Tibial nerve (tissue), 4 donors: ENCODE data around the gene PLAU. TPM values are rescaled to one million over a fixed set of nuclear protein-coding genes. Genes with fewer than 3 reads are reported as not detected.

ENCODE experiments used
- DNase-seq, 2 donors: peaks; one replicate each; pipeline ENCODE4 v3.0.0-alpha.2; 2019; ENCODE audit warnings: low spot score in 2 of 2
- H3K27ac ChIP-seq, 4 donors: fragments of 200-600 bp; sonication (generic) in 3 of 4; one replicate each; pipeline ENCODE4 v1.5.1; 2017 to 2019; ENCODE audit warnings: mild to moderate bottlenecking in 1 of 4
- H3K27me3 ChIP-seq, 2 donors: fragments of 200-600 bp; sonication (generic) in 1 of 2; one replicate each; pipeline versions ENCODE4 v1.5.1 to v1.6.0; 2017 to 2019
- H3K36me3 ChIP-seq, 3 donors: fragments of 200-600 bp; sonication (generic); one replicate each; pipeline ENCODE4 v1.5.1; 2018 to 2019
- H3K4me1 ChIP-seq, 4 donors: fragments of 200-600 bp; sonication (generic) in 3 of 4; one replicate each; pipeline ENCODE4 v1.5.1; 2017 to 2019
- H3K4me3 ChIP-seq, 4 donors: fragments of 200-600 bp; sonication (generic) in 3 of 4; one replicate each; pipeline ENCODE4 v1.5.1; 2017 to 2019; ENCODE audit warnings: mild to moderate bottlenecking in 1 of 4, moderate library complexity in 1 of 4
- H3K9me3 ChIP-seq, 4 donors: fragments of 200-600 bp; sonication (generic) in 3 of 4; one replicate each; pipeline ENCODE4 v1.5.1; 2017 to 2019
- EP300 ChIP-seq, 2 donors: sonication (generic); formaldehyde crosslinking; IDR thresholded peaks; one replicate each; pipeline ENCODE4 v1.6.1; 2017; ENCODE audit warnings: antibody characterized with exemption in 2 of 2, mild to moderate bottlenecking in 1 of 2
- POLR2A ChIP-seq, 2 donors: fragments of 450-650 bp; IDR thresholded peaks; one replicate each; pipeline ENCODE4 v1.6.1; 2017; ENCODE audit warnings: antibody characterized with exemption in 2 of 2, mild to moderate bottlenecking in 2 of 2, moderate library complexity in 2 of 2
- WGBS, 2 donors: methylation state at CpG; one replicate each; pipeline ENCODE4 v1.1.5; 2018; 5-methylcytosine and 5-hydroxymethylcytosine counted together
- total RNA-seq, 4 donors: library from RNA; depleted of rRNA; stranded (reverse); fragments of >200 nt; gene quantifications; one replicate each; pipeline ENCODE4 v1.1.0, GENCODE V29; 2016
- TF ChIP-seq, protein P1 (sequence below), 5 experiments: fragments of 200-600 bp in 3 of 5; fragments of 450-650 bp in 2 of 5; sonication (generic) in 3 of 5; IDR thresholded peaks; one replicate each; pipeline ENCODE4 v1.5.1; 2016 to 2019; ENCODE audit warnings: antibody characterized with exemption in 5 of 5, mild to moderate bottlenecking in 3 of 5, moderate library complexity in 2 of 5

Gene PLAU
- total RNA-seq, 4 donors from 2014 or later = 2.5 to 7.8 (median 3.5) TPM

DNA sequence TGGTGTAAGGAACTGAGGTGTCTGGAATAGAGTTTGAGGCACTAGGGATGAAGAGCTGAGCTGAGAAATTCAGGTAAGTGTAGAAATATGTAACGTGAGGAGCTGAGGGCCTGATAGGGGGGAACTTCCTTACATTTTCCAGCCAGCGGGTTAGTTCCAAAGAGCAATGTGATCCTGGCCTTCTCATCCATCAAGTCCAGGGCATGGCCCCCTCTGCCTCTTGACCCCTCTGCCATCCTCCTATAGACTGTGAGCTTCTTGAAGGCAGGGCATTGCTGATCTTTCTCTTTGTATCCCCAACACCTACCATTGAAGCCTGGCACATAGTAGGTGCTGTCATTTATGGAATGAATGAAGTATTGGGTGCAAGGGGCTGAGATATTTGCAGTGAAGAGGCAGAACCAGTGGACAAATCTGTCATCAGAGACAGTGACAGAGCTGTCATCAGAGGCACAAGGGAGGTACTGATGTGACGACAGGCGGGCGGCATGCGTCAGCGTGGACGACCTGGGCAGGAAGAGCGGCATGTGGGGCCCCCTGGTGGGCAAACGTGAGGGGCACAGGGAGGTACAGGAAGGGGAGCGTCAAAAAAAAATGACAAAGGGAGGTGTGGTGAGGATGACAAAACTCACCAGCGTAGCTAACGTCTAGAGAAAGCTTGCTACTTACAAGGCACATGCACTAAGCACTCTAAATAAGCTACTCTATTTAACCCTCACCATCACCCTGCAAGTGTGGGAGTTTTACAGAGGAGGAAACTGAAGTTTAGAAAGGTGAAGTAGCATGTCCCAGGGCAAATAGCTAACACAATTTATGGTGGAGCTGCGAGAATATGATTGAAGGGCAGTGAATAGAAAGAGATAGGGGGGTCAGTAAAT is 31.4 kb upstream of the PLAU start:
- Histone ChIP-seq H3K4me1 (peaks cover 0 to 14% (median 3%) of the 10 kb centered on the region in 4 donors), H3K36me3 (no peaks in the 10 kb centered on the region), H3K27ac (no peak overlapping the region), H3K27me3 (no peaks in the 10 kb centered on the region), H3K4me3 (no peak overlapping the region), H3K9me3 (no peaks in the 10 kb centered on the region)
- peak; percentile 74 to 79 for DNase-seq
- 13 to 15% methylated on average over 14 of the region's 14 CpGs for WGBS, 2 donors
- TF ChIP-seq POLR2A (IDR thresholded peaks at IDR 0.05) (no peak), EP300 (IDR thresholded peaks at IDR 0.05) (peak in 1 of 2 donors; percentile 47)
- TF ChIP-seq, protein P1, sequence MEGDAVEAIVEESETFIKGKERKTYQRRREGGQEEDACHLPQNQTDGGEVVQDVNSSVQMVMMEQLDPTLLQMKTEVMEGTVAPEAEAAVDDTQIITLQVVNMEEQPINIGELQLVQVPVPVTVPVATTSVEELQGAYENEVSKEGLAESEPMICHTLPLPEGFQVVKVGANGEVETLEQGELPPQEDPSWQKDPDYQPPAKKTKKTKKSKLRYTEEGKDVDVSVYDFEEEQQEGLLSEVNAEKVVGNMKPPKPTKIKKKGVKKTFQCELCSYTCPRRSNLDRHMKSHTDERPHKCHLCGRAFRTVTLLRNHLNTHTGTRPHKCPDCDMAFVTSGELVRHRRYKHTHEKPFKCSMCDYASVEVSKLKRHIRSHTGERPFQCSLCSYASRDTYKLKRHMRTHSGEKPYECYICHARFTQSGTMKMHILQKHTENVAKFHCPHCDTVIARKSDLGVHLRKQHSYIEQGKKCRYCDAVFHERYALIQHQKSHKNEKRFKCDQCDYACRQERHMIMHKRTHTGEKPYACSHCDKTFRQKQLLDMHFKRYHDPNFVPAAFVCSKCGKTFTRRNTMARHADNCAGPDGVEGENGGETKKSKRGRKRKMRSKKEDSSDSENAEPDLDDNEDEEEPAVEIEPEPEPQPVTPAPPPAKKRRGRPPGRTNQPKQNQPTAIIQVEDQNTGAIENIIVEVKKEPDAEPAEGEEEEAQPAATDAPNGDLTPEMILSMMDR (IDR thresholded peaks at IDR 0.05) = peak; percentile 79 to 96 (median 91)

DNA sequence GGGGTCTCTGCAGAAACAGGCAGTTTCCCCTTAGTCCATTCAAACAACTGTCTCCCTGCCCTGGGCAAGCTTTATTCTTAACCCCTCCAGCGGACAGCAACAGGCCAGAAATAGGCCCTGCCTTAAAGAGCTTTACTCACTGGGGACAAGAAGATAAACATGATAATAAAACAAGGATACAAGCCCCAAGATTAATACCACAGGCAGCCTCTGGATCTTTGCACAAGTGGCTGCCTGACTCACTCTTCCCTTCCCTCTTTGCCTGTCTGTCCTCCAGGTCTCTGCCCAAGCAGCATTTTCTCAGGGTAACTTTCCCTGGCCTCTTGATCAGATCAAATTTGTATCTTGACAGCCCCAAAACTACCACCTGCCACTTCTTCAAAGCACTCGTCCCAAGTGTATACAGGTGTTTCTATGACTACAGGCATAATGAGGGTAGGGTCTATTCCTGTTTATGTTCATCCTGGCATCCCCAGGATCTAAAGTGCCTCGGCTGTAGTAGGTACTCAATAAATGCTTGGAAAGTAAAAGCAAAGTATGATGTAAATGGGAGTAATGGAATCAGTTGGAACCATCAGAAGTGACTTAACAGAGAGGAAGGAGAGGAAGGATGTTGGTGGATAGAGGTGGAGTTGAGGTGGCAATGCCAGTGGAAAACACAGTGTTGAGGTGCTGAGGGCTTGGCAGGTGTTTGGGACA is 29.6 kb upstream of the PLAU start:
- H3K4me3 ChIP-seq = no peak overlapping the region
- 85 to 87% methylated on average over 3 of the region's 3 CpGs for WGBS, 2 donors
- no peaks in the 10 kb centered on the region for H3K36me3 ChIP-seq

DNA sequence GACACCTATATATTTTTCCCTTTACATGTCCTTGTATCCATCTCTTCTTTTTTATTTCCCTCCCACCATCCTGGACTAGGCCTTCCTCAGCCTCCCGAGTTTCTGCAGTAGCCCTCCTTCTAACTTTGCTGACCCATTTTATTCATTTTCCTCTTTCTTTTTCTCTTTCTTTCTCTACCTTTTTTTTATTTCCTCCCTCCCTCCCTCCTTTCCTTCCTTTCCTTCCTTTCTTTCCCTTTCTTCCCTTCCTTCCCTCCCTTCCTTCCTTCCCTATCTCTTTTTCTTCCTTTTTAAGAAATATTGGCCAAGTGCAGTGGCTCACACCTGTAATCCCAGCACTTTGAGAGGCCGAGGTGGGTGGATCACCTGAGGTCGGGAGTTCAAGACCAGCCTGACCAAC is 26.9 kb upstream of the PLAU start:
- H3K9me3 ChIP-seq = no peaks in the 10 kb centered on the region
- TF ChIP-seq EP300 (IDR thresholded peaks at IDR 0.05) (no peak), POLR2A (IDR thresholded peaks at IDR 0.05) (no peak)
- TF ChIP-seq, protein P1 (IDR thresholded peaks at IDR 0.05) = no peak
- DNase-seq = no peak
- H3K36me3 ChIP-seq = no peaks in the 10 kb centered on the region
- H3K27me3 ChIP-seq = no peaks in the 10 kb centered on the region
- peaks cover 0 to 38% (median 31%) of the 10 kb centered on the region in 4 donors for H3K4me1 ChIP-seq
- no peak overlapping the region for H3K27ac ChIP-seq
- 63 to 71% methylated on average over 3 of the region's 3 CpGs for WGBS, 2 donors
- no peak overlapping the region for H3K4me3 ChIP-seq

More for the DNA sequence above, 29.6 kb upstream of the PLAU start:
- no peak for DNase-seq
- Histone ChIP-seq H3K27ac (no peak overlapping the region), H3K9me3 (no peaks in the 10 kb centered on the region), H3K4me1 (peaks cover 0 to 12% (median 5%) of the 10 kb centered on the region in 4 donors), H3K27me3 (no peaks in the 10 kb centered on the region)
- TF ChIP-seq EP300 (IDR thresholded peaks at IDR 0.05) (no peak), POLR2A (IDR thresholded peaks at IDR 0.05) (no peak)
- TF ChIP-seq, protein P1 (IDR thresholded peaks at IDR 0.05) = no peak

DNA sequence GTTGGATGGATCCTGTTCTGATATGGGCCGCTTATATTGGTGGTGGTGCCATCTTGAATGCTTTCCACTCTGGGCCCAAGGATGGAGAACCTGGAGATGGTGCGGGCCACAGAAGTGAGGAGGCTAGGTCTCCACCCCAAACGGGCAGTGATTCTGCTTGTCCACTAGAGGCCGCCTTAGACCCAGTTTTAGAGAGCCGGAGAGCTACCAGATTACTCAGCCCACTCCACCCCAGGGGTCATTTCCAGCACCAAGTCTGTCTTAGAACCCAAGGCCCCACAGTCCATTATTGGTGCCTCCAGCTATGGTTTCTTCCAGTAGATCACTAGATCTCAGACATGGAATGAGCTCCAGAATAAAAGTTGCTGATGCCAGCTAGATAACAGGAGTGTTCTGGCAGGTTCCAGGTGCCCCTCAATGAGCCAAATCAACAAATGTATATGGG is 24.8 kb upstream of the PLAU start:
- WGBS, 2 donors = 2 to 8% methylated on average over 5 of the region's 5 CpGs
- Histone ChIP-seq H3K36me3 (no peaks in the 10 kb centered on the region), H3K27me3 (no peaks in the 10 kb centered on the region), H3K4me1 (peaks cover 0 to 34% (median 30%) of the 10 kb centered on the region in 4 donors), H3K4me3 (no peak overlapping the region), H3K9me3 (no peaks in the 10 kb centered on the region), H3K27ac (peak overlapping the region in 3 of 4 donors; percentile 66 to 88 (median 76))
- TF ChIP-seq EP300 (IDR thresholded peaks at IDR 0.05) (peak in 1 of 2 donors; percentile 20), POLR2A (IDR thresholded peaks at IDR 0.05) (no peak)
- TF ChIP-seq, protein P1 (IDR thresholded peaks at IDR 0.05) = peak; percentile 83 to 95 (median 86)
- peak in 1 of 2 donors; percentile 68 for DNase-seq
